Keratinocyte (primary cell): ENCODE results near the gene CDA. TPM values are rescaled to one million over a fixed set of nuclear protein-coding genes. Genes with fewer than 3 reads are reported as not detected.
A peak's percentile ranks its signal among the peaks of the same experiment; 100 is the strongest.

ENCODE experiments used
- DNase-seq: peaks from one replicate; pipeline ENCODE4 v3.0.0-alpha.2; 2011; ENCODE audit warnings: low read depth, missing footprints, low spot score
- FAIRE-seq: peaks from 2 replicates; lab custom pipeline; 2011; peaks lifted over from hg19 to GRCh38; lab: Jason Lieb, UNC
- H2AFZ ChIP-seq: 2 replicates; pipeline ENCODE4 v1.6.0; 2012; ENCODE audit warnings: low read length, control low read depth, inconsistent platforms; ENCODE audit not compliant: control insufficient read depth
- H3K27ac ChIP-seq: 2 replicates; pipeline ENCODE4 v1.5.1; 2011; ENCODE audit warnings: low read length; ENCODE audit not compliant: control insufficient read depth, insufficient read depth
- H3K27me3 ChIP-seq: 3 replicates; pipeline ENCODE4 v1.6.0; 2011; ENCODE audit warnings: low read length; ENCODE audit not compliant: control insufficient read depth, insufficient read depth; ENCODE audit errors: extremely low read depth
- H3K36me3 ChIP-seq, 2 experiments: 2 replicates in 1 of 2; 3 replicates in 1 of 2; pipeline ENCODE4 v1.5.1; 2011; ENCODE audit warnings: low read length in 2 of 2, mild to moderate bottlenecking in 1 of 2; ENCODE audit not compliant: control insufficient read depth in 2 of 2, insufficient read depth in 2 of 2; ENCODE audit errors: extremely low read depth in 1 of 2
- H3K4me1 ChIP-seq: 3 replicates; pipeline ENCODE4 v1.5.1; 2011; ENCODE audit warnings: low read length; ENCODE audit not compliant: control insufficient read depth, insufficient read depth; ENCODE audit errors: extremely low read depth
- H3K4me2 ChIP-seq: 3 replicates; pipeline ENCODE4 v1.6.0; 2011; ENCODE audit warnings: low read depth, low read length; ENCODE audit not compliant: control insufficient read depth, insufficient read depth; ENCODE audit errors: extremely low read depth
- H3K4me3 ChIP-seq, 3 experiments: fragments of 200-600 bp in 1 of 3; sonication (generic) in 1 of 3; 2 replicates in 2 of 3; 3 replicates in 1 of 3; pipeline ENCODE4 v1.5.1; 2011 to 2016; ENCODE audit warnings: low read length in 3 of 3, mild to moderate bottlenecking in 3 of 3, control low read depth in 2 of 3, inconsistent platforms in 1 of 3, low read depth in 1 of 3, mixed read lengths in 1 of 3, mixed run types in 1 of 3, moderate library complexity in 1 of 3; ENCODE audit not compliant: control insufficient read depth in 2 of 3, insufficient read depth in 2 of 3; ENCODE audit errors: extremely low read depth in 1 of 3
- H3K79me2 ChIP-seq: 2 replicates; pipeline ENCODE4 v1.6.0; 2012; ENCODE audit warnings: low read length; ENCODE audit not compliant: control insufficient read depth, insufficient read depth
- H3K9ac ChIP-seq: 3 replicates; pipeline ENCODE4 v1.6.0; 2011; ENCODE audit warnings: low read length; ENCODE audit not compliant: control insufficient read depth, insufficient read depth; ENCODE audit errors: extremely low read depth
- H3K9me1 ChIP-seq: 3 replicates; pipeline ENCODE4 v1.6.0; 2011; ENCODE audit warnings: low read length; ENCODE audit not compliant: control insufficient read depth, insufficient read depth; ENCODE audit errors: extremely low read depth
- H3K9me3 ChIP-seq: 2 replicates; pipeline ENCODE4 v1.5.1; 2012; ENCODE audit warnings: low read depth, low read length; ENCODE audit not compliant: control insufficient read depth
- H4K20me1 ChIP-seq: 3 replicates; pipeline ENCODE4 v1.6.0; 2011; ENCODE audit warnings: low read length; ENCODE audit not compliant: control insufficient read depth, insufficient read depth; ENCODE audit errors: extremely low read depth
- EZH2 ChIP-seq: IDR thresholded peaks from one replicate; pipeline ENCODE4 v1.6.1; 2012; ENCODE audit warnings: inconsistent platforms, mild to moderate bottlenecking, low read length, moderate library complexity
- dilution Hi-C: fragments of 300-500 bp; cut with MboI; formaldehyde crosslinking; loops from one replicate; pipeline ENCODE4 v1.7.0; 2020; ENCODE audit warnings: low sequenced_read_pairs; ENCODE audit not compliant: extremely low pct_ligation_motif_present
- polyA plus RNA-seq, 5 experiments: library from polyadenylated mRNA; depleted of rRNA in 3 of 5; stranded (reverse) in 3 of 5; stranded (forward) in 1 of 5; unstranded in 1 of 5; fragments of >200 nt; gene quantifications; 1 replicate in 1 of 5; 2 replicates in 3 of 5; 3 replicates in 1 of 5; pipeline versions ENCODE4 v1.2.1 to v1.2.3, GENCODE V29; 2011 to 2012; ENCODE audit warnings: missing spikeins in 2 of 5, low read depth in 1 of 5, low replicate concordance in 1 of 5
- TF ChIP-seq, protein P1 (sequence below), 3 experiments: IDR thresholded peaks in 1 of 3; conservative IDR thresholded peaks in 1 of 3; optimal IDR thresholded peaks in 1 of 3; 2 replicates in 2 of 3; 3 replicates in 1 of 3; pipeline versions ENCODE3 to v1.5.1; 2011; ENCODE audit warnings: low read length in 3 of 3, mild to moderate bottlenecking in 3 of 3, moderate library complexity in 2 of 3, control low read depth in 1 of 3, inconsistent platforms in 1 of 3; ENCODE audit not compliant: insufficient read depth in 2 of 3; ENCODE audit errors: extremely low read depth in 1 of 3

The CDA gene
- polyA plus RNA-seq, 1 donor (not counting 4 experiments of a cell fraction or from before 2014, with no cell fraction given) = 44.9 TPM

GRCh38 chr1:20666146-20666545 lies 77.2 kb downstream of the CDA start:
- Histone ChIP-seq H3K4me3 (no peak overlapping the region), H3K9me3 (no peaks in the 10 kb centered on the region), H4K20me1 (no peaks in the 10 kb centered on the region), H3K4me2 (no peak overlapping the region), H3K79me2 (peaks cover 1% of the 10 kb centered on the region), H3K36me3 (peaks cover 0 to 7% of the 10 kb centered on the region in 2 experiments), H3K4me1 (peaks cover 4% of the 10 kb centered on the region), H3K9ac (no peak overlapping the region), H3K27ac (no peak overlapping the region), H3K27me3 (no peaks in the 10 kb centered on the region), H2AFZ (peak overlapping the region; percentile 11), H3K9me1 (no peaks in the 10 kb centered on the region)
- dilution Hi-C loops = no loop called here
- TF ChIP-seq EZH2 = no peak
- TF ChIP-seq, protein P1, sequence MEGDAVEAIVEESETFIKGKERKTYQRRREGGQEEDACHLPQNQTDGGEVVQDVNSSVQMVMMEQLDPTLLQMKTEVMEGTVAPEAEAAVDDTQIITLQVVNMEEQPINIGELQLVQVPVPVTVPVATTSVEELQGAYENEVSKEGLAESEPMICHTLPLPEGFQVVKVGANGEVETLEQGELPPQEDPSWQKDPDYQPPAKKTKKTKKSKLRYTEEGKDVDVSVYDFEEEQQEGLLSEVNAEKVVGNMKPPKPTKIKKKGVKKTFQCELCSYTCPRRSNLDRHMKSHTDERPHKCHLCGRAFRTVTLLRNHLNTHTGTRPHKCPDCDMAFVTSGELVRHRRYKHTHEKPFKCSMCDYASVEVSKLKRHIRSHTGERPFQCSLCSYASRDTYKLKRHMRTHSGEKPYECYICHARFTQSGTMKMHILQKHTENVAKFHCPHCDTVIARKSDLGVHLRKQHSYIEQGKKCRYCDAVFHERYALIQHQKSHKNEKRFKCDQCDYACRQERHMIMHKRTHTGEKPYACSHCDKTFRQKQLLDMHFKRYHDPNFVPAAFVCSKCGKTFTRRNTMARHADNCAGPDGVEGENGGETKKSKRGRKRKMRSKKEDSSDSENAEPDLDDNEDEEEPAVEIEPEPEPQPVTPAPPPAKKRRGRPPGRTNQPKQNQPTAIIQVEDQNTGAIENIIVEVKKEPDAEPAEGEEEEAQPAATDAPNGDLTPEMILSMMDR (optimal IDR thresholded peaks at IDR 0.05 in 1 of 3, IDR thresholded peaks at IDR 0.05 in 1 of 3, conservative IDR thresholded peaks at IDR 0.05 in 1 of 3; ENCODE audit: extremely low read depth in 1 of 3, insufficient read depth in 2 of 3, low read length in 3 of 3) = no peak
- FAIRE-seq = no peak
- DNase-seq = no peak

- H2AFZ ChIP-seq = no peak overlapping the region
- no peaks in the 10 kb centered on the region for H3K9me3 ChIP-seq
- H3K27me3 ChIP-seq = no peaks in the 10 kb centered on the region
- FAIRE-seq (peak; percentile 60), DNase-seq (peak; percentile 15)
- H3K27ac ChIP-seq = no peak overlapping the region
- H3K4me1 ChIP-seq = peaks cover 4% of the 10 kb centered on the region
- H3K9me1 ChIP-seq = no peaks in the 10 kb centered on the region
- no peak for TF ChIP-seq EZH2
- TF ChIP-seq, protein P1 (optimal IDR thresholded peaks at IDR 0.05 in 1 of 3, IDR thresholded peaks at IDR 0.05 in 1 of 3, conservative IDR thresholded peaks at IDR 0.05 in 1 of 3; ENCODE audit: extremely low read depth in 1 of 3, insufficient read depth in 2 of 3, low read length in 3 of 3) = no peak
- no peak overlapping the region for H3K4me3 ChIP-seq
- no peaks in the 10 kb centered on the region for H4K20me1 ChIP-seq
- H3K9ac ChIP-seq = no peak overlapping the region
- no peaks in the 10 kb centered on the region for H3K79me2 ChIP-seq
- H3K36me3 ChIP-seq = peaks cover 0 to 11% of the 10 kb centered on the region in 2 experiments
- dilution Hi-C loops = no loop called here
- no peak overlapping the region for H3K4me2 ChIP-seq
These were observed 77.9 kb downstream of the CDA start for GRCh38 chr1:20666804-20667203.

Other genes starting within 250 kb of the CDA start
- gene CAMK2N1, start 102.9 kb upstream of the CDA start, polyA plus RNA-seq = 17.3 to 49.8 TPM (median 46.0 TPM) in 3 replicates
- 28.2 to 41.8 TPM (median 40.4 TPM) in 3 replicates for gene MUL1, start 80.9 kb upstream of the CDA start, polyA plus RNA-seq
- 0.02 to 0.03 TPM in 2 of 3 replicates, not detected in the other for gene FAM43B, start 36.5 kb upstream of the CDA start, polyA plus RNA-seq
- gene PINK1, start 44.4 kb downstream of the CDA start, polyA plus RNA-seq = 44.6 to 58.1 TPM (median 55.9 TPM) in 3 replicates
- 263 to 281 TPM (median 275 TPM) in 3 replicates for gene DDOST, start 72.3 kb downstream of the CDA start, polyA plus RNA-seq
- gene KIF17, start 128.9 kb downstream of the CDA start, polyA plus RNA-seq = 0.90 to 1.2 TPM (median 1.1 TPM) in 3 replicates
- 60.8 to 83.8 TPM (median 69.0 TPM) in 3 replicates for gene SH2D5, start 143.6 kb downstream of the CDA start, polyA plus RNA-seq
- gene HP1BP3, start 198.2 kb downstream of the CDA start, polyA plus RNA-seq = 92.8 to 156 TPM (median 148 TPM) in 3 replicates